Keratinocyte (primary cell): ENCODE data around the gene TXNRD1. TPM values are rescaled to one million over a fixed set of nuclear protein-coding genes. Genes with fewer than 3 reads are reported as not detected.

Experiments used
- DNase-seq: peaks from one replicate; pipeline ENCODE4 v3.0.0-alpha.2; 2011; ENCODE audit warnings: low read depth, missing footprints, low spot score
- FAIRE-seq: peaks from 2 replicates; lab custom pipeline; 2011; peaks lifted over from hg19 to GRCh38; lab: Jason Lieb, UNC
- H2AFZ ChIP-seq: 2 replicates; pipeline ENCODE4 v1.6.0; 2012; ENCODE audit warnings: low read length, control low read depth, inconsistent platforms; ENCODE audit not compliant: control insufficient read depth
- H3K27ac ChIP-seq: 2 replicates; pipeline ENCODE4 v1.5.1; 2011; ENCODE audit warnings: low read length; ENCODE audit not compliant: control insufficient read depth, insufficient read depth
- H3K27me3 ChIP-seq: 3 replicates; pipeline ENCODE4 v1.6.0; 2011; ENCODE audit warnings: low read length; ENCODE audit not compliant: control insufficient read depth, insufficient read depth; ENCODE audit errors: extremely low read depth
- H3K36me3 ChIP-seq, 2 experiments: 2 replicates in 1 of 2; 3 replicates in 1 of 2; pipeline ENCODE4 v1.5.1; 2011; ENCODE audit warnings: low read length in 2 of 2, mild to moderate bottlenecking in 1 of 2; ENCODE audit not compliant: control insufficient read depth in 2 of 2, insufficient read depth in 2 of 2; ENCODE audit errors: extremely low read depth in 1 of 2
- H3K4me1 ChIP-seq: 3 replicates; pipeline ENCODE4 v1.5.1; 2011; ENCODE audit warnings: low read length; ENCODE audit not compliant: control insufficient read depth, insufficient read depth; ENCODE audit errors: extremely low read depth
- H3K4me2 ChIP-seq: 3 replicates; pipeline ENCODE4 v1.6.0; 2011; ENCODE audit warnings: low read depth, low read length; ENCODE audit not compliant: control insufficient read depth, insufficient read depth; ENCODE audit errors: extremely low read depth
- H3K4me3 ChIP-seq, 3 experiments: fragments of 200-600 bp in 1 of 3; sonication (generic) in 1 of 3; 2 replicates in 2 of 3; 3 replicates in 1 of 3; pipeline ENCODE4 v1.5.1; 2011 to 2016; ENCODE audit warnings: low read length in 3 of 3, mild to moderate bottlenecking in 3 of 3, control low read depth in 2 of 3, inconsistent platforms in 1 of 3, low read depth in 1 of 3, mixed read lengths in 1 of 3, mixed run types in 1 of 3, moderate library complexity in 1 of 3; ENCODE audit not compliant: control insufficient read depth in 2 of 3, insufficient read depth in 2 of 3; ENCODE audit errors: extremely low read depth in 1 of 3
- H3K79me2 ChIP-seq: 2 replicates; pipeline ENCODE4 v1.6.0; 2012; ENCODE audit warnings: low read length; ENCODE audit not compliant: control insufficient read depth, insufficient read depth
- H3K9ac ChIP-seq: 3 replicates; pipeline ENCODE4 v1.6.0; 2011; ENCODE audit warnings: low read length; ENCODE audit not compliant: control insufficient read depth, insufficient read depth; ENCODE audit errors: extremely low read depth
- H3K9me1 ChIP-seq: 3 replicates; pipeline ENCODE4 v1.6.0; 2011; ENCODE audit warnings: low read length; ENCODE audit not compliant: control insufficient read depth, insufficient read depth; ENCODE audit errors: extremely low read depth
- H3K9me3 ChIP-seq: 2 replicates; pipeline ENCODE4 v1.5.1; 2012; ENCODE audit warnings: low read depth, low read length; ENCODE audit not compliant: control insufficient read depth
- H4K20me1 ChIP-seq: 3 replicates; pipeline ENCODE4 v1.6.0; 2011; ENCODE audit warnings: low read length; ENCODE audit not compliant: control insufficient read depth, insufficient read depth; ENCODE audit errors: extremely low read depth
- CTCF ChIP-seq, 3 experiments: IDR thresholded peaks in 1 of 3; conservative IDR thresholded peaks in 1 of 3; optimal IDR thresholded peaks in 1 of 3; 2 replicates in 2 of 3; 3 replicates in 1 of 3; pipeline versions ENCODE3 to v1.5.1; 2011; ENCODE audit warnings: low read length in 3 of 3, mild to moderate bottlenecking in 3 of 3, moderate library complexity in 2 of 3, control low read depth in 1 of 3, inconsistent platforms in 1 of 3; ENCODE audit not compliant: insufficient read depth in 2 of 3; ENCODE audit errors: extremely low read depth in 1 of 3
- EZH2 ChIP-seq: IDR thresholded peaks from one replicate; pipeline ENCODE4 v1.6.1; 2012; ENCODE audit warnings: inconsistent platforms, mild to moderate bottlenecking, low read length, moderate library complexity
- dilution Hi-C: fragments of 300-500 bp; cut with MboI; formaldehyde crosslinking; loops from one replicate; pipeline ENCODE4 v1.7.0; 2020; ENCODE audit warnings: low sequenced_read_pairs; ENCODE audit not compliant: extremely low pct_ligation_motif_present
- polyA plus RNA-seq, 5 experiments: library from polyadenylated mRNA; depleted of rRNA in 3 of 5; stranded (reverse) in 3 of 5; stranded (forward) in 1 of 5; unstranded in 1 of 5; fragments of >200 nt; gene quantifications; 1 replicate in 1 of 5; 2 replicates in 3 of 5; 3 replicates in 1 of 5; pipeline versions ENCODE4 v1.2.1 to v1.2.3, GENCODE V29; 2011 to 2012; ENCODE audit warnings: missing spikeins in 2 of 5, low read depth in 1 of 5, low replicate concordance in 1 of 5

The TXNRD1 gene
- polyA plus RNA-seq, 1 donor (not counting 4 experiments of a cell fraction or from before 2014, with no cell fraction given): 88.9 TPM

DNA sequence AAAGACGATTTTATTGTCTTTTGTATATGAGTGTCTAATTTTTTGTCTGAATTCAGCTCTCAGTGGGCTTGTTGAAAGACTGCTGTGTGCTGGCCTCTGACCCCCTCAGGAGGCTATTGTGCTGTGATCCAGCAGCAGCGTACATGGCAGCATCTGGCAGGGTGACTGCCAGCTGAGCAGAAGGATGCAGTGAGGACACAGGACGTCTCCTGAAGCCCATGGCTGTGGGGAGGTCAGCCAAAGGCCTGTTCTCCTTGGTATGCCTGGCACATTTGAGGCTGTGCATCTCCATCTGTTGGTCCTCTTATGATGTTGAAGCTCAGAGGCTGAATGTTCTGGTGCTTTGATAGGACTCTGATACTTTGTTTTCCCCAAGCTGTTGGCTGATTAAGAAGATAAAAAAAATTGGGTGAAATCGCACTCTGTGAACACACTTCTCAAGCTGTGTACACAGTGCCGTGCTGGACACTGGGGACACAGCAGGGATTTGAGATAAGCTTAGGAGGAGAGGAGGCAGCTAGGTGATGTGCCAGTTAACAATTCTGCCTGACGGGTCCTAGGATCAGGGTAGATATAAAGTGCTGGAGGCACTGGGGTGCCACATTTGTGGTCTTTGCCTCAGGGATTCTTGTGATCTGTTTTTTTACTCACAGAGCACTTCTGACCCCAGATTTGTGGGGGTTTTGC is 125.5 kb downstream of the TXNRD1 start:
- Histone ChIP-seq H2AFZ (no peak overlapping the region), H3K27me3 (no peaks in the 10 kb centered on the region), H3K79me2 (peaks cover 29% of the 10 kb centered on the region), H3K9me3 (no peaks in the 10 kb centered on the region), H4K20me1 (peaks cover 7% of the 10 kb centered on the region), H3K9ac (no peak overlapping the region), H3K4me3 (no peak overlapping the region), H3K4me2 (no peak overlapping the region), H3K9me1 (no peaks in the 10 kb centered on the region), H3K36me3 (peaks cover 37 to 56% of the 10 kb centered on the region in 2 experiments), H3K27ac (no peak overlapping the region), H3K4me1 (no peaks in the 10 kb centered on the region)
- no peak for TF ChIP-seq EZH2
- no peak for TF ChIP-seq CTCF (optimal IDR thresholded peaks at IDR 0.05 in 1 of 3, IDR thresholded peaks at IDR 0.05 in 1 of 3, conservative IDR thresholded peaks at IDR 0.05 in 1 of 3; ENCODE audit: extremely low read depth in 1 of 3, insufficient read depth in 2 of 3, low read length in 3 of 3)
- FAIRE-seq: no peak
- no peak for DNase-seq
- dilution Hi-C loops: no loop called here

DNA sequence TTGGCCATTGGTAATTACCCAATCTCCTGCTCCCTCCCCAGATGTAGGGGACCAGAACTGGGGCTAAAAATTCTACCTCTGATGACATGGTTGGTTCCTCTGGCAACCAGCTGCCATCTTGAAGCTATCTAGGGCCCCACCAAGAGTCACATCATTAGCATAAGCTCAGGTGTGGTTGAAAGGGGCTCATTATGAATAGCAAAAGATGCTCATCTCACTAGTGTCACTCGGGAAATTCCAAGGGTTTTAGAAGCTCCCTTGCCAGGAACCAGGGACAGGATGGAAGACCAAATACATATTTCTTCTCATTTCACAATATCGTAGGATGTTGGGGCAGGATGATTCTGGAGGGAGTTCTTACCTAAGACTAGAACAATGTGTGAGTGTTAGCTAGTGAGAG is 126.6 kb downstream of the TXNRD1 start:
- H3K4me3 ChIP-seq: no peak overlapping the region
- dilution Hi-C loops: no loop called here
- H3K4me2 ChIP-seq: no peak overlapping the region
- H3K9me1 ChIP-seq: no peaks in the 10 kb centered on the region
- no peak overlapping the region for H3K27ac ChIP-seq
- FAIRE-seq (no peak), DNase-seq (no peak)
- peaks cover 28% of the 10 kb centered on the region for H3K79me2 ChIP-seq
- peaks cover 7% of the 10 kb centered on the region for H4K20me1 ChIP-seq
- H3K9me3 ChIP-seq: no peaks in the 10 kb centered on the region
- H3K27me3 ChIP-seq: no peaks in the 10 kb centered on the region
- H3K4me1 ChIP-seq: no peaks in the 10 kb centered on the region
- H2AFZ ChIP-seq: no peak overlapping the region
- TF ChIP-seq CTCF (optimal IDR thresholded peaks at IDR 0.05 in 1 of 3, IDR thresholded peaks at IDR 0.05 in 1 of 3, conservative IDR thresholded peaks at IDR 0.05 in 1 of 3; ENCODE audit: extremely low read depth in 1 of 3, insufficient read depth in 2 of 3, low read length in 3 of 3) (no peak), EZH2 (no peak)
- no peak overlapping the region for H3K9ac ChIP-seq
- peaks cover 33 to 49% of the 10 kb centered on the region in 2 experiments for H3K36me3 ChIP-seq
